ENCODE measurements around the gene DIAPH1.

The DIAPH1 gene

GRCh38 chr5:141476132-141476911 is 142.5 kb downstream of the DIAPH1 start:
- no peak for TF ChIP-seq CTCF (IDR thresholded peaks at IDR 0.05)
- Mint-ChIP-seq H3K27ac (peak overlapping the region; percentile 99), H3K9me3 (peaks cover 55% of the 10 kb centered on the region), H3K36me3 (ENCODE audit: low read depth) (peaks cover 84% of the 10 kb centered on the region), H3K4me3 (peak overlapping the region; percentile 94), H3K4me1 (peaks cover 52% of the 10 kb centered on the region), H3K27me3 (ENCODE audit: low read depth, poor library complexity) (peaks cover 3% of the 10 kb centered on the region)
- peak; percentile 31 for DNase-seq

GRCh38 chr5:141475625-141476131 is 143.1 kb downstream of the DIAPH1 start, which contains the start of gene PCDHGC3:
Gene PCDHGC3, plus strand, starts transcription at chr5:141475966. Its CDS starts 151 bp downstream, at chr5:141476117.
- Mint-ChIP-seq H3K4me1 (peaks cover 47% of the 10 kb centered on the region), H3K27me3 (ENCODE audit: low read depth, poor library complexity) (peaks cover 1% of the 10 kb centered on the region), H3K36me3 (ENCODE audit: low read depth) (peaks cover 79% of the 10 kb centered on the region), H3K27ac (peak within 1 kb of the TSS; percentile 99), H3K9me3 (peaks cover 53% of the 10 kb centered on the region), H3K4me3 (peak within 1 kb of the TSS; percentile 94)
- peak; percentile 69 for DNase-seq
- no peak for TF ChIP-seq CTCF (IDR thresholded peaks at IDR 0.05)

- Mint-ChIP-seq H3K4me1 (no peaks in the 10 kb centered on the region), H3K27ac (peak overlapping the region; percentile 25), H3K9me3 (peaks cover 20% of the 10 kb centered on the region), H3K4me3 (no peak overlapping the region), H3K27me3 (ENCODE audit: low read depth, poor library complexity) (no peaks in the 10 kb centered on the region), H3K36me3 (ENCODE audit: low read depth) (peaks cover 49% of the 10 kb centered on the region)
- no peak for DNase-seq
- TF ChIP-seq CTCF (IDR thresholded peaks at IDR 0.05), result no peak
Observed at GRCh38 chr5:141465351-141465750, 153.4 kb downstream of the DIAPH1 start.

Measured in nephron progenitor cell (in vitro differentiated cells).